T-helper 2 cell treated with Interferon-gamma antibody and Interleukin-4, amounts not matched to agents 5 μg/mL and 100 μg/mL, for 36 hours (primary cell): Measurements from ENCODE around the gene SLC35F1.

Experiments
- DNase-seq: peaks from one replicate; pipeline ENCODE4 v3.0.0; 2021; ENCODE audit warnings: low spot score
- H3K27ac Mint-ChIP-seq: one replicate; pipeline ENCODE4 v1.8.0; 2021; ENCODE audit warnings: mild to moderate bottlenecking, mixed read lengths
- H3K27me3 Mint-ChIP-seq: one replicate; pipeline ENCODE4 v1.8.0; 2021; ENCODE audit warnings: low read depth, mixed read lengths
- H3K36me3 Mint-ChIP-seq: one replicate; pipeline ENCODE4 v1.8.0; 2021; ENCODE audit warnings: low read depth, mixed read lengths
- H3K4me1 Mint-ChIP-seq: one replicate; pipeline ENCODE4 v1.8.0; 2021; ENCODE audit warnings: low read depth, mixed read lengths
- H3K4me3 Mint-ChIP-seq: one replicate; pipeline ENCODE4 v1.8.0; 2022; ENCODE audit warnings: mild to moderate bottlenecking, moderate library complexity, mixed read lengths
- H3K9me3 Mint-ChIP-seq: one replicate; pipeline ENCODE4 v1.8.0; 2021; ENCODE audit warnings: mixed read lengths

Gene SLC35F1

GRCh38 chr6:118085665-118086064, 178.6 kb downstream of the SLC35F1 start:
- no peak for DNase-seq
- H3K27me3 Mint-ChIP-seq = no peaks in the 10 kb centered on the region
- no peak overlapping the region for H3K4me3 Mint-ChIP-seq
- H3K36me3 Mint-ChIP-seq = no peaks in the 10 kb centered on the region
- H3K4me1 Mint-ChIP-seq = no peaks in the 10 kb centered on the region
- no peak overlapping the region for H3K27ac Mint-ChIP-seq
- peaks cover under 1% of the 10 kb centered on the region for H3K9me3 Mint-ChIP-seq

- H3K36me3 Mint-ChIP-seq = no peaks in the 10 kb centered on the region
- peaks cover 3% of the 10 kb centered on the region for H3K9me3 Mint-ChIP-seq
- H3K4me1 Mint-ChIP-seq = no peaks in the 10 kb centered on the region
- no peak overlapping the region for H3K27ac Mint-ChIP-seq
- no peak overlapping the region for H3K4me3 Mint-ChIP-seq
- no peaks in the 10 kb centered on the region for H3K27me3 Mint-ChIP-seq
- no peak for DNase-seq
Measured at GRCh38 chr6:118086159-118086558, 179.1 kb downstream of the SLC35F1 start.

GRCh38 chr6:118092086-118092485, 185.0 kb downstream of the SLC35F1 start:
- no peak for DNase-seq
- peaks cover 16% of the 10 kb centered on the region for H3K9me3 Mint-ChIP-seq
- no peaks in the 10 kb centered on the region for H3K4me1 Mint-ChIP-seq
- H3K27ac Mint-ChIP-seq = no peak overlapping the region
- H3K27me3 Mint-ChIP-seq = no peaks in the 10 kb centered on the region
- no peaks in the 10 kb centered on the region for H3K36me3 Mint-ChIP-seq
- H3K4me3 Mint-ChIP-seq = no peak overlapping the region

DNA sequence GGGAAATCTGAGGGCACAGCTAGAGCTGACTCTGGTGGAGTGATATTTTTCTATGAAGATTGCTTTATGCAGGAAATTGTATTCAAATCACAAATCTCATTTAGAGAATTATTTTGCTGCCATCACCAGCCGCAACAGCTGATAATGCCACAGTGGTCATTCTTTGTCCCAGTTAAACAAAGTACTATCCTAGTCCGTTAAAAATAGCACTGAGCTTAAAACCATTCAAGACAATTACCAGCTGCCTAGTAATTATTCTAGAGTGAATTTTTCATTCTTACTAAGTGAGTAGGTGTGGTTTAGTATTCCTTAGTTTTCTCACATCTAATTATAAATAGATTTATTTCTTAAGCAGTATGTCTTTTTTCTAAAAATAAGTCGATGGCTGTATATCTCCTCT, 190.5 kb downstream of the SLC35F1 start:
- Mint-ChIP-seq H3K4me3 (no peak overlapping the region), H3K4me1 (no peaks in the 10 kb centered on the region), H3K9me3 (peaks cover 7% of the 10 kb centered on the region), H3K27ac (no peak overlapping the region), H3K27me3 (no peaks in the 10 kb centered on the region), H3K36me3 (no peaks in the 10 kb centered on the region)
- DNase-seq = no peak

- H3K27me3 Mint-ChIP-seq = no peaks in the 10 kb centered on the region
- no peak for DNase-seq
- H3K4me3 Mint-ChIP-seq = no peak overlapping the region
- H3K9me3 Mint-ChIP-seq = no peaks in the 10 kb centered on the region
- no peaks in the 10 kb centered on the region for H3K36me3 Mint-ChIP-seq
- H3K27ac Mint-ChIP-seq = no peak overlapping the region
- H3K4me1 Mint-ChIP-seq = no peaks in the 10 kb centered on the region
Measured at GRCh38 chr6:118100717-118101116, 193.7 kb downstream of the SLC35F1 start.

- DNase-seq = no peak
- H3K27ac Mint-ChIP-seq = no peak overlapping the region
- H3K4me3 Mint-ChIP-seq = no peak overlapping the region
- H3K27me3 Mint-ChIP-seq = no peaks in the 10 kb centered on the region
- no peaks in the 10 kb centered on the region for H3K4me1 Mint-ChIP-seq
- no peaks in the 10 kb centered on the region for H3K36me3 Mint-ChIP-seq
- no peaks in the 10 kb centered on the region for H3K9me3 Mint-ChIP-seq
Measured at GRCh38 chr6:118101220-118101619, 194.2 kb downstream of the SLC35F1 start.

DNA sequence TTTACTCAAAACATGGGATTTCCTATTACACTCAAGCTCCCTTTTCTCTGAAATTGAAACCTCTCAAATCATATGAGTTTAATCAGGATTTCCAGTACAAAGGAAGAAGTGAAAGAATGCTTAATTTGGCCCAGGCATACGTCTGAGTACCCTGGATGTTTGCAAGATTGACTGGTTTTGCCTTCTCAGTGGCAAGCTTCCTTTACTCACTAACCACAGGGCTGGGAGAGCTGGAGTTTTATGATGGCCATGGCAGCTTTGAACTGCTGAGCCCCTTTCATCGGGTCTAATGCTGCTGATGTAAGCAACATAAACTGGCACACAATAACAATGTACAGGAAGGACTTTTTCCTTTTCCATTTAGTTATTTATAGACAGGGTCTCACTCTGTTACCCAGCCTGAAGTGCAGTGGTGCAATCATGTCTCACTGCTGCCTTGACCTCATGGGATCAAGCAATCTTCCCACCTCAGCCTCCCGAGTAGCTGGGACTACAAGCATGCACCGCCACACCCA, 194.8 kb downstream of the SLC35F1 start:
- H3K9me3 Mint-ChIP-seq = no peaks in the 10 kb centered on the region
- no peak overlapping the region for H3K27ac Mint-ChIP-seq
- no peaks in the 10 kb centered on the region for H3K36me3 Mint-ChIP-seq
- no peak for DNase-seq
- no peaks in the 10 kb centered on the region for H3K27me3 Mint-ChIP-seq
- no peak overlapping the region for H3K4me3 Mint-ChIP-seq
- H3K4me1 Mint-ChIP-seq = no peaks in the 10 kb centered on the region

DNA sequence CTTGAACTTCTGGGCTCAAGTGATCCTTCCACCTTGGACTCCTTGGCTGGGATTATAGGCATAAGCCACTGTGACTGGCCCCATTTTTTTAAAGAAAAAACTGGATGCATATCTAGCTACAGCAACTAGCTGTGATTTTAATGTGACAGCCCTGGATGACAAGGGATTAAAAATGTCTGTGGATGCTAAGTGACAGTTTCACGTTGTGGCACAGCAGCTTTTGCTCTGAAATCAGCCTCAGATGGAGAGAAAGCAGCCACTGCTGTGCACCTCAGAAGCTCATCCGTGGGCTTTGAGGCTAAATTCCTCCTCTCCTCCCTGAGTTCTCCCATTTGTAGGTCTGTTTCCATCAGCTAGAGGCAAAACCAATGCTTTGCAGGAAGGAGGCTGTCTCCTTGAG, 195.3 kb downstream of the SLC35F1 start:
- H3K4me1 Mint-ChIP-seq = no peaks in the 10 kb centered on the region
- H3K9me3 Mint-ChIP-seq = no peaks in the 10 kb centered on the region
- no peak overlapping the region for H3K4me3 Mint-ChIP-seq
- no peak for DNase-seq
- no peak overlapping the region for H3K27ac Mint-ChIP-seq
- H3K27me3 Mint-ChIP-seq = no peaks in the 10 kb centered on the region
- H3K36me3 Mint-ChIP-seq = no peaks in the 10 kb centered on the region

DNA sequence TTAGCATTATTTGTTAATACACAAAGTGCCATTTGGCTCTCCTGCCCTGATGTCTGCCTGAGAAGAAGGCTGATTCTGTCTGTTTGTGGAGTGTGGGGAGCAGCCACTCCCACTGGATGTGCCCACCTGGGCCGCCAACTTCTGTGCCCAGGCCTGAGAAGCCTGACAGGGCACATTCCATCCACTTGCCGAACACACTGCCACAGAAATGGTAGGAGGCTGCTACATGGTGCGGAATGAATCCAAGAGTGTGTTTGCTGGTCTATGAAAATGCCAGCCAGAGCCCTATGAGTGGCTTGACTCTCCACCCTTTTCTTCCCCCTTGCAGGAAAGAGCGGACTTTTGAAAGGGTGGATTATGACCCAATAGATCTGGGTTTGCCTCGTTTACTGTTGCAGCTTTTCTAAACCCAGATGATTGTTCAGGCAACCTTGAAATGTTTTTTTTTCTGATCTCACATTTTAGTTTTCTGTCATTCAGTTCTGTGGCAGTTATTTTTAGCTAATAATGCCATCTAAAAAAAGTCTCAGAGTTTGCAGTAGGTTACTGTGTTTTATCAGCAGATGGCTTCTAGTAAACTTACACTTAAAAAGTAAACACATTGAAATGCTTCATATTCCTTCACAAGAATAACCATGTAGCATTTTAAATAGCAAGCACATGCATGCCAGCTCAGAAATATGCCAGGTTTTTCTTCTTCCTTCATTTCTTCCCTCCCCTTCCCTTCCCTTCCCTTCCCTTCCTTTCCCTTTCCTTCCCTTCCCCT, 196.5 kb downstream of the SLC35F1 start:
- H3K9me3 Mint-ChIP-seq = no peaks in the 10 kb centered on the region
- H3K27ac Mint-ChIP-seq = no peak overlapping the region
- no peak for DNase-seq
- H3K36me3 Mint-ChIP-seq = no peaks in the 10 kb centered on the region
- no peak overlapping the region for H3K4me3 Mint-ChIP-seq
- no peaks in the 10 kb centered on the region for H3K4me1 Mint-ChIP-seq
- no peaks in the 10 kb centered on the region for H3K27me3 Mint-ChIP-seq

GRCh38 chr6:118122161-118122725, 215.2 kb downstream of the SLC35F1 start:
- Mint-ChIP-seq H3K4me1 (no peaks in the 10 kb centered on the region), H3K36me3 (no peaks in the 10 kb centered on the region), H3K4me3 (no peak overlapping the region), H3K9me3 (no peaks in the 10 kb centered on the region), H3K27ac (no peak overlapping the region), H3K27me3 (no peaks in the 10 kb centered on the region)
- DNase-seq = no peak

DNA sequence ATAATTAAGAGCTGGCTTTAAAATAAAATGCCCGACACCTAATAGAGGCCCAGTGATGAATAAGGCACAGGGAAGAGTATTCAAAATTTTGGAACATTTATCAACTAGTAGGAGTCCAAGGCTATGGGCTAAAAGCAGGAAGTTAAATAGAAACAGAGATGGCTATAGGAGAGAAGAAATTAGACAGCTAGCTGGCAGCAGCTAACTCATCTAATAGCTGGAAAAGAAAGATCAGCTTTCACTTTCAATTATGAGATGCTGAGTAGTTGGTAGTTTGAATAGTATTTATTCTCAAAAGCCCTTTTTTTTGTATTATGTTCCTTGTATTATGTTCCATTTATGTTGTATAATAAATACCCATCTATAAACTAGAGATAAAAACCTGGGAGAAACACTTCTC, 215.7 kb downstream of the SLC35F1 start:
- Mint-ChIP-seq H3K4me3 (no peak overlapping the region), H3K27me3 (no peaks in the 10 kb centered on the region), H3K36me3 (no peaks in the 10 kb centered on the region), H3K9me3 (no peaks in the 10 kb centered on the region), H3K27ac (no peak overlapping the region), H3K4me1 (no peaks in the 10 kb centered on the region)
- DNase-seq = no peak

DNA sequence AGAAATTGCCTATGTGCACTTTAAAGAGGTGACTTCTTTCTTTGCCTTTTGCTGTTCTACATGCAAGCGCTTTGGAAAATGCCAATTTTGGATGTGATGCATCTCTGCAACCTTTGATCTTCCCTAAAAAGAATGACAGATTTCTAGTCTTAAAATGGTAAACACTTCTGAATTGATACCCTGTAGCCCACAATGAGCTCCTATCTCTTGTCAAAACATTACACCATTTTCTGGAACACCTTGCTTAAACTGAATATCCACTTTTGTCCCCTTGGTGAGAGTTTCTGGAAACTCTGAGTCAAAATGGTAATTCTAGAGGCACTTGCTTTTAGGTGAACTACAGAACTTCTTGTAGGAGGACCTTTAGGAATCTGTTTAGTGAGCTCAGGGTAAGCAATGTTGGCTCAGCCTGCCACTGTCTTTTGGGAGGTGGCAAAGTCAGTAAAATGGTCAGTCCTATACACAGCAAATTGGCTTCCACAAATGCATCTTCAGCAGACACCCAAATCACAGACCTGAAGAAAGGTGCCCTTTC, 216.5 kb downstream of the SLC35F1 start:
- no peaks in the 10 kb centered on the region for H3K9me3 Mint-ChIP-seq
- no peaks in the 10 kb centered on the region for H3K4me1 Mint-ChIP-seq
- H3K27me3 Mint-ChIP-seq = no peaks in the 10 kb centered on the region
- DNase-seq = no peak
- H3K36me3 Mint-ChIP-seq = no peaks in the 10 kb centered on the region
- H3K27ac Mint-ChIP-seq = no peak overlapping the region
- no peak overlapping the region for H3K4me3 Mint-ChIP-seq

DNA sequence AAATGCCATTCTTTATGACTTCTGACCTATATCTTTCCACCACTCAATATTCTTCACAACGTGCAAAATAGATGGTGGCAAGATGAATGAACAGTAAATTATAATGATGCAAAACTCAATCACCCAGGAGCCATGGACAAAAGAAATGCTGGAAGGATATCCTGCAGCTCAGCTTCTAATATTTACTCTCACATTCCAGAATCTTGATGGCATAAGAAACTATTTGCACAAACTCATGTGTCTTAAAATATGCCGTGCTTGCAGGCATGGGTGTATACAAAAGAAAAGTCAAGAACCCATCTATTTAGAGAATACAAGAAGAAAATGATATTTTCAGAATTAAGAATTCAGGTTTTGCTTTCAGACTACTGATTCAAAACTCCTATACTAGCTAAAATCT, 217.8 kb downstream of the SLC35F1 start:
- Mint-ChIP-seq H3K27ac (no peak overlapping the region), H3K27me3 (no peaks in the 10 kb centered on the region), H3K4me1 (no peaks in the 10 kb centered on the region), H3K4me3 (no peak overlapping the region), H3K36me3 (no peaks in the 10 kb centered on the region), H3K9me3 (no peaks in the 10 kb centered on the region)
- no peak for DNase-seq

DNA sequence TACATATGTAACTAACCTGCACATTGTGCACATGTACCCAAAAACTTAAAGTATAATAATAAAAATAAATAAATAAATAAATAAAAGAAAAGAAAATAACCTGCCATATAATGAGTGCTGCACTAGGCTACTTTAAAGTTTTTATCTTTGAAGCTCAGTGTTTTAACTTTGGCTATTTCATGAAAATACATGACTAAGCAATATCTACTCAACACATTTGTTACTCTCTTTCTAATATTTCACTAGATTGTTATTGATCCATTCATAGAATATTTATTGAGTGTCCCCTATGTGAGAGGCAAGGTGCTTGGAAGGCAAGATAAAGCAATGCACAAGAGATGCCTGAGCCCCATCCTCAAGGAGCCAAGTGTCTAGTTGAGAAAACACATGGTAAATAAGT, 221.7 kb downstream of the SLC35F1 start:
- peaks cover 2% of the 10 kb centered on the region for H3K27me3 Mint-ChIP-seq
- no peaks in the 10 kb centered on the region for H3K36me3 Mint-ChIP-seq
- no peak overlapping the region for H3K4me3 Mint-ChIP-seq
- no peak for DNase-seq
- no peaks in the 10 kb centered on the region for H3K9me3 Mint-ChIP-seq
- H3K27ac Mint-ChIP-seq = no peak overlapping the region
- H3K4me1 Mint-ChIP-seq = no peaks in the 10 kb centered on the region
